Ovary (tissue), 9 donors: ENCODE results near the gene UST. TPM values are rescaled to one million over a fixed set of nuclear protein-coding genes. Genes with fewer than 3 reads are reported as not detected.

ENCODE experiments used
- DNase-seq, 5 donors: peaks; one replicate each; pipeline ENCODE4 v3.0.0-alpha.2; 2019 to 2020
- H3K27ac ChIP-seq, 2 donors: fragments of 200-600 bp; one replicate each; pipeline versions ENCODE4 v1.5.1 to v1.8.0; 2019 to 2022
- H3K27me3 ChIP-seq: fragments of 200-600 bp; one replicate; pipeline ENCODE4 v1.8.0; 2022
- H3K36me3 ChIP-seq: fragments of 200-600 bp; sonication (generic); one replicate; pipeline ENCODE4 v1.5.1; 2019
- H3K4me1 ChIP-seq: one replicate; pipeline ENCODE4 v1.8.1; 2013; ENCODE audit warnings: mild to moderate bottlenecking, moderate library complexity; ENCODE audit not compliant: insufficient read depth
- H3K4me3 ChIP-seq: fragments of 200-600 bp; sonication (generic); one replicate; pipeline ENCODE4 v1.5.1; 2017
- H3K9me3 ChIP-seq, 2 donors: fragments of 200-600 bp in 1 of 2; sonication (generic) in 1 of 2; one replicate each; pipeline versions ENCODE4 v1.5.1 to v1.8.1; 2013 to 2019; ENCODE audit warnings: mild to moderate bottlenecking in 1 of 2, moderate library complexity in 1 of 2
- EP300 ChIP-seq: sonication (generic); formaldehyde crosslinking; IDR thresholded peaks from one replicate; pipeline ENCODE4 v1.6.1; 2017; ENCODE audit warnings: antibody characterized with exemption
- POLR2A ChIP-seq: fragments of 450-650 bp; IDR thresholded peaks from one replicate; pipeline ENCODE4 v1.6.1; 2017; ENCODE audit warnings: antibody characterized with exemption, mild to moderate bottlenecking, moderate library complexity
- WGBS, 3 donors: extraction: QIAGEN DNeasy Blood & Tissue Kit in 1 of 3; methylation state at CpG; one replicate each; pipeline versions ENCODE4 v1.1.5 to v1.1.7; 2013 to 2017; 5-methylcytosine and 5-hydroxymethylcytosine counted together
- intact Hi-C, 4 donors: fragments of 100-400 bp; cut with DNase I; formaldehyde crosslinking; loops; one replicate each; pipeline versions ENCODE4 v1.11.0 to v1.15.1; 2022 to 2023
- polyA plus RNA-seq, 2 donors: library from polyadenylated mRNA; stranded (reverse); fragments of 200-250 nt in 1 of 2; fragments of 350-450 nt in 1 of 2; fragmentation: Illumina TruSeq in 1 of 2; extraction: RNeasy Lipid Tissue Mini Kit (QIAGEN cat#74804) in 1 of 2; gene quantifications; one replicate each; pipeline ENCODE4 v1.2.3, GENCODE V29; 2013 to 2014
- total RNA-seq, 7 donors: library from RNA; depleted of rRNA in 2 of 7; stranded (reverse); fragments of >200 nt in 2 of 7; fragmentation: NEBNext Ultra II Directional in 3 of 7; extraction: Animal tissue kit (Norgen Biotek cat#: 25700) in 3 of 7; gene quantifications; one replicate each; pipeline versions ENCODE4 v1.1.0 to v1.2.4, GENCODE V29; 2016 to 2023
- TF ChIP-seq, protein P1 (sequence below), 3 donors: fragments of 450-650 bp in 2 of 3; fragments of 200-600 bp in 1 of 3; IDR thresholded peaks; one replicate each; pipeline versions ENCODE4 v1.5.1 to v1.8.0; 2016 to 2022; ENCODE audit warnings: antibody characterized with exemption in 3 of 3, mild to moderate bottlenecking in 1 of 3
- donor health status: DM: no; HTN: no; CAD: no; lungs with moderate emphysema.
- donor health status: DM: no; HTN: no; CAD: no.
- donor health status: Bipolar disorder and iron deficiency.
- donor health status: DM: yes; HTN: yes; CAD: no.
- donor health status: DM: no; HTN: no; CAD: no.
- donor health status: DM: yes; HTN: yes; CAD: no.

UST gene
- total and polyA plus RNA-seq, 9 donors = 11.8 to 20.1 (median 16.5) TPM

DNA sequence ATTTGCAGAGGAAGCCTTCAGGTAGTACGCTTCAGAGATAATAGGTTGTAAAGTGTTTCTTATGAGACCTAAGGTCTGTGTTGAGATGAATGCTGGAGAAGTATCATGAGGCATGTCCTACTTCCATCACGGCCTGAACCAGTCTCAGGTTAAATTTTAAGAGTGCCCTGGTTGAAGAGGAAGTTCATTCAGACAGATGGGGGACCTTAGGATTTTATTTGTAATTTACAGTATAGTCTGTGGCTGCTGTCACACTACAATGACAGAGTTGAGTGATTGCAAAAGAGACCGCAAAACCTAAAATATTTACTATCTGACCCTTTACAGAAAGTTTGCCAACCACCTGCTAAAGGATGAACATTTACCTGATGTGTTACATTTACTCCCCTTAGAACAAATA lies 70.9 kb downstream of the UST start:
- H3K4me3 ChIP-seq = no peak overlapping the region
- intact Hi-C loops = no loop called here
- no peaks in the 10 kb centered on the region for H3K9me3 ChIP-seq
- DNase-seq = no peak
- 88 to 97% (median 95%) methylated on average over 3 of the region's 3 CpGs for WGBS, 3 donors
- H3K27me3 ChIP-seq = no peaks in the 10 kb centered on the region
- no peaks in the 10 kb centered on the region for H3K36me3 ChIP-seq
- H3K4me1 ChIP-seq = peaks cover 5% of the 10 kb centered on the region
- no peak overlapping the region for H3K27ac ChIP-seq
- no peak for TF ChIP-seq POLR2A
- TF ChIP-seq EP300 = no peak
- TF ChIP-seq, protein P1, sequence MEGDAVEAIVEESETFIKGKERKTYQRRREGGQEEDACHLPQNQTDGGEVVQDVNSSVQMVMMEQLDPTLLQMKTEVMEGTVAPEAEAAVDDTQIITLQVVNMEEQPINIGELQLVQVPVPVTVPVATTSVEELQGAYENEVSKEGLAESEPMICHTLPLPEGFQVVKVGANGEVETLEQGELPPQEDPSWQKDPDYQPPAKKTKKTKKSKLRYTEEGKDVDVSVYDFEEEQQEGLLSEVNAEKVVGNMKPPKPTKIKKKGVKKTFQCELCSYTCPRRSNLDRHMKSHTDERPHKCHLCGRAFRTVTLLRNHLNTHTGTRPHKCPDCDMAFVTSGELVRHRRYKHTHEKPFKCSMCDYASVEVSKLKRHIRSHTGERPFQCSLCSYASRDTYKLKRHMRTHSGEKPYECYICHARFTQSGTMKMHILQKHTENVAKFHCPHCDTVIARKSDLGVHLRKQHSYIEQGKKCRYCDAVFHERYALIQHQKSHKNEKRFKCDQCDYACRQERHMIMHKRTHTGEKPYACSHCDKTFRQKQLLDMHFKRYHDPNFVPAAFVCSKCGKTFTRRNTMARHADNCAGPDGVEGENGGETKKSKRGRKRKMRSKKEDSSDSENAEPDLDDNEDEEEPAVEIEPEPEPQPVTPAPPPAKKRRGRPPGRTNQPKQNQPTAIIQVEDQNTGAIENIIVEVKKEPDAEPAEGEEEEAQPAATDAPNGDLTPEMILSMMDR (IDR thresholded peaks at IDR 0.05) = no peak

DNA sequence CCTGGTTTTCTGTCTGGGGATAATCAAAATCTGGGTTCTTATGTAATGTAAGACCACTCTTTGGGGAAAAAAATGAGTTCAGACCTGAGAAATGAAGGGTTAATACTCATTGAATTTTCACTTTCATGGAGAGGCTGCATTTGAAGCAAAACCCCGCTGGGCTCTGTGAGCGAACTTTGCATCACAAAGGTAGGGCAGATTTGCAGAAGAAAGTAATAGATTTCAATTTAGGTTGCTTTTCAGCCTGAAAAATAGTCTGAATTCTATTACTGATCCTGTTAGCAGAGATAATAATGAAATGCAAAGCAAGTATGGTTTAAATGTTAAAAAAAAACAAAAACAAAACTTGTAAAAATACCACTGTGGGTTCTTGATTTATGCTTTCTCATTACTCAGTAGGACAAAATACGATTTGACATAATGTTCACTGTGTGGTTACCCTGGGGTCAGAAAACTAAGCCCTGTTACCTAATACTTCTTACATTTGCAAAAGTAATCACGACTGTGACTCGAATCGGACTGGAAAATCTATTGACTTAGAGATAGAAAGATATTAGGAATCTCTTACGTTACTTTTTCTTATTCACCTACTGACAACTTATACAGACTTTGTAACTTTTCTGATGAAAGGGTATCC lies 72.2 kb downstream of the UST start:
- no peaks in the 10 kb centered on the region for H3K36me3 ChIP-seq
- H3K4me1 ChIP-seq = peaks cover 5% of the 10 kb centered on the region
- no peak for TF ChIP-seq POLR2A
- no peak for TF ChIP-seq EP300
- TF ChIP-seq, protein P1 (IDR thresholded peaks at IDR 0.05) = no peak
- H3K9me3 ChIP-seq = no peaks in the 10 kb centered on the region
- DNase-seq = no peak
- H3K27me3 ChIP-seq = no peaks in the 10 kb centered on the region
- 66 to 76% (median 67%) methylated on average over 7 of the region's 7 CpGs for WGBS, 3 donors
- no peak overlapping the region for H3K4me3 ChIP-seq
- no peak overlapping the region for H3K27ac ChIP-seq
- intact Hi-C loops = no loop called here

DNA sequence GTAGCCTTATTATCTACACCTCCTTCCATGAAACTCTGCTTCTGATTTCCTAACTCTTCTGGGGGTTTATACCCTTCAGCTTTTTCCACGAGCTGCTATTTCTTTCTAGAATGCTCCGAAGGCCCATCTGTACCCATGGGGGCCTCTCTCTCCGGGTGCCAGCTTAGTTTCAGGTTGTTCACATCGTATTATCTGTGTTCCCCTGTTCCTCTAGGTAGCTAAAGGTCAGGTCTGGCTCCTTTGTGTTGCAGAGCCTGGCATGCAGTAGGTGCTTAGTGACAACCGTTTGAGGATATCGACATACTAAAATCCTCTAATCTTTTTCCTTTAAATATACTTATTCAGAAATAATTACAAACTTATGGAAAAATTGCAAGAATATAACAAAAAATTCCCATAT lies 73.0 kb downstream of the UST start:
- Histone ChIP-seq H3K4me1 (peaks cover 5% of the 10 kb centered on the region), H3K36me3 (no peaks in the 10 kb centered on the region), H3K27me3 (no peaks in the 10 kb centered on the region), H3K9me3 (no peaks in the 10 kb centered on the region), H3K27ac (no peak overlapping the region), H3K4me3 (no peak overlapping the region)
- intact Hi-C loops = no loop called here
- DNase-seq = no peak
- TF ChIP-seq, protein P1 (IDR thresholded peaks at IDR 0.05) = no peak
- TF ChIP-seq EP300 (no peak), POLR2A (no peak)
- 88 to 92% (median 90%) methylated on average over 6 of the region's 6 CpGs for WGBS, 3 donors

DNA sequence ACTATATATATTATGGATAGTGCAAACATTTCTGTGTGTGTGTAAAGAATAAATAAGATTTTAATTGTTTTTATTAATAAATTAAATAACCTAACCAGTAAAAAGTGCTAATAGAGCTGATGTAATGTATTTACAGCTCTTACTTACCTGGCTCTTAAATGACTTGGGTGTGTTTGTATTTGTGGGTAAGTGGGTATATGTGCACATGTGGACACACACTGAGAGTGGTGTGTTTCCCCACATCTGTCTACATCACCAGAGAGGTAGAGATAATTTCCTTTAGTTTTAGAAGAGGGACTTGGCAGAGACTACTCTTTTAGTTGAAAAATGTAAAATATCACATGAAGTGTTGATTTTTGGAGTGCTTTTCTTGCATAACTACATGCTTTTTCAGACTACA lies 76.0 kb downstream of the UST start:
- no peaks in the 10 kb centered on the region for H3K9me3 ChIP-seq
- no peaks in the 10 kb centered on the region for H3K27me3 ChIP-seq
- H3K4me1 ChIP-seq = peaks cover 2% of the 10 kb centered on the region
- no peak overlapping the region for H3K4me3 ChIP-seq
- no peak overlapping the region for H3K27ac ChIP-seq
- no peaks in the 10 kb centered on the region for H3K36me3 ChIP-seq
- no peak for TF ChIP-seq EP300
- intact Hi-C loops = no loop called here
- no peak for DNase-seq

DNA sequence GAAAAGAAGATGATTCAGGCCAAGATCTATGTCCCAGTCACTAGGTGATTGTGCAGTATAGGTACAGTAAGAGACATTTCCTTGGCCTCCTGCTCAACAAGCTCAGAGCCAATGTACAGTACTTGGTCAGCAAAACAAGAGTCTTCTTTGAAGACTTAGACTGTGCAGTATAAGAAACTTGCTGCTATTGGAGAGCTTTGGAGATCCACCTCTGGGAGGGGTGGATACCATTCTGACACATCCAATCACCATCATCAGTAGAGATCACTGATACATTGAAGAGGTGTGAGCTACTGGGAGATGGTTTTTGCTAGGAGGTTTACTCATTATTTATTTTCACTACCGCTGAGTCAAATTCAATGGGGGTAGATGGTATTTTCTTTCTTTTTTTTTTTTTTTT lies 77.5 kb downstream of the UST start:
- TF ChIP-seq EP300 = no peak
- TF ChIP-seq, protein P1 (IDR thresholded peaks at IDR 0.05) = no peak
- no peak for TF ChIP-seq POLR2A

More for the DNA sequence above, 77.5 kb downstream of the UST start:
- H3K4me3 ChIP-seq = no peak overlapping the region
- 95 to 100% (median 100%) methylated on average over 1 of the region's 1 CpG for WGBS, 3 donors
- no peak for DNase-seq
- H3K36me3 ChIP-seq = no peaks in the 10 kb centered on the region
- H3K27ac ChIP-seq = no peak overlapping the region
- no peaks in the 10 kb centered on the region for H3K27me3 ChIP-seq
- intact Hi-C loops = loop anchor here in 1 of 4 donors (2.0 kb wide), 1 partner anchor 21 kb away; no protein-coding TSS in a partner anchor
- H3K9me3 ChIP-seq = no peaks in the 10 kb centered on the region
- H3K4me1 ChIP-seq = no peaks in the 10 kb centered on the region
